Endodermal cell (in vitro differentiated cells): Measurements from ENCODE around the gene MS4A10. TPM values are rescaled to one million over a fixed set of nuclear protein-coding genes. Genes with fewer than 3 reads are reported as not detected.
A peak's percentile ranks its signal among the peaks of the same experiment; 100 is the strongest.

ENCODE experiments used
- DNase-seq: peaks from one replicate; pipeline ENCODE4 v3.0.0-alpha.2; 2017
- H3K27ac ChIP-seq: 2 replicates; pipeline ENCODE4 v1.5.1; 2013; ENCODE audit warnings: mild to moderate bottlenecking, low read depth, low read length, moderate library complexity
- H3K27me3 ChIP-seq: 2 replicates; pipeline ENCODE4 v1.6.1; 2013; ENCODE audit warnings: mild to moderate bottlenecking, low read length, moderate library complexity; ENCODE audit not compliant: insufficient read depth, control insufficient read depth, poor library complexity, severe bottlenecking
- H3K36me3 ChIP-seq: 2 replicates; pipeline ENCODE4 v1.7.0; 2013; ENCODE audit warnings: mild to moderate bottlenecking, low read length, moderate library complexity; ENCODE audit not compliant: control insufficient read depth, insufficient read depth
- H3K4me1 ChIP-seq: one replicate; pipeline ENCODE4 v1.7.0; 2013; ENCODE audit warnings: low read length; ENCODE audit not compliant: control insufficient read depth, insufficient read depth
- H3K4me3 ChIP-seq: 2 replicates; pipeline ENCODE4 v1.5.1; 2013; ENCODE audit warnings: mild to moderate bottlenecking, low read length, moderate library complexity
- H3K9ac ChIP-seq: 2 replicates; pipeline ENCODE4 v1.6.1; 2013; ENCODE audit warnings: mild to moderate bottlenecking, low read length, moderate library complexity; ENCODE audit not compliant: poor library complexity, severe bottlenecking; ENCODE audit errors: extremely low read depth
- H3K9me3 ChIP-seq: 2 replicates; pipeline ENCODE4 v1.6.1; 2013; ENCODE audit warnings: mild to moderate bottlenecking, low read length, moderate library complexity; ENCODE audit not compliant: control insufficient read depth
- H3K27ac Mint-ChIP-seq: 2 replicates; pipeline ENCODE4 v1.8.0; 2020; ENCODE audit warnings: mixed read lengths
- H3K27me3 Mint-ChIP-seq: 2 replicates; pipeline ENCODE4 v1.8.0; 2021; ENCODE audit warnings: mild to moderate bottlenecking, mixed read lengths; ENCODE audit not compliant: insufficient read depth
- H3K36me3 Mint-ChIP-seq: 2 replicates; pipeline ENCODE4 v1.8.0; 2020; ENCODE audit warnings: low read depth, mixed read lengths
- H3K4me1 Mint-ChIP-seq: 2 replicates; pipeline ENCODE4 v1.8.0; 2020; ENCODE audit warnings: mixed read lengths
- H3K4me3 Mint-ChIP-seq: 2 replicates; pipeline ENCODE4 v1.8.0; 2020; ENCODE audit warnings: mild to moderate bottlenecking, moderate library complexity, mixed read lengths
- H3K9me3 Mint-ChIP-seq: 2 replicates; pipeline ENCODE4 v1.8.0; 2020; ENCODE audit warnings: mild to moderate bottlenecking, mixed read lengths
- WGBS, 2 experiments: methylation state at CpG; one replicate each; pipeline versions ENCODE4 v1.1.5 to v1.1.7; 2013; ENCODE audit warnings: missing lambda C conversion rate in 2 of 2, mixed read lengths in 1 of 2; ENCODE audit not compliant: insufficient coverage in 1 of 2, insufficient read length in 1 of 2; 5-methylcytosine and 5-hydroxymethylcytosine counted together
- total RNA-seq, 2 donors: library from RNA; stranded (reverse); fragmentation: NEBNext Ultra II Directional in 1 of 2; extraction: Animal tissue kit (Norgen Biotek cat#: 25700) in 1 of 2; gene quantifications; 2 replicates in 1 of 2; 3 replicates in 1 of 2; pipeline ENCODE4 v1.2.1, GENCODE V29; 2021
- TF ChIP-seq, protein P1 (sequence below): fragments of 200-600 bp; sonication (generic); conservative IDR thresholded peaks from 2 replicates; pipeline ENCODE4 v1.5.0; 2021; ENCODE audit warnings: antibody characterized with exemption, mild to moderate bottlenecking

MS4A10 gene
- total RNA-seq, 2 donors from 2014 or later: not detected

DNA sequence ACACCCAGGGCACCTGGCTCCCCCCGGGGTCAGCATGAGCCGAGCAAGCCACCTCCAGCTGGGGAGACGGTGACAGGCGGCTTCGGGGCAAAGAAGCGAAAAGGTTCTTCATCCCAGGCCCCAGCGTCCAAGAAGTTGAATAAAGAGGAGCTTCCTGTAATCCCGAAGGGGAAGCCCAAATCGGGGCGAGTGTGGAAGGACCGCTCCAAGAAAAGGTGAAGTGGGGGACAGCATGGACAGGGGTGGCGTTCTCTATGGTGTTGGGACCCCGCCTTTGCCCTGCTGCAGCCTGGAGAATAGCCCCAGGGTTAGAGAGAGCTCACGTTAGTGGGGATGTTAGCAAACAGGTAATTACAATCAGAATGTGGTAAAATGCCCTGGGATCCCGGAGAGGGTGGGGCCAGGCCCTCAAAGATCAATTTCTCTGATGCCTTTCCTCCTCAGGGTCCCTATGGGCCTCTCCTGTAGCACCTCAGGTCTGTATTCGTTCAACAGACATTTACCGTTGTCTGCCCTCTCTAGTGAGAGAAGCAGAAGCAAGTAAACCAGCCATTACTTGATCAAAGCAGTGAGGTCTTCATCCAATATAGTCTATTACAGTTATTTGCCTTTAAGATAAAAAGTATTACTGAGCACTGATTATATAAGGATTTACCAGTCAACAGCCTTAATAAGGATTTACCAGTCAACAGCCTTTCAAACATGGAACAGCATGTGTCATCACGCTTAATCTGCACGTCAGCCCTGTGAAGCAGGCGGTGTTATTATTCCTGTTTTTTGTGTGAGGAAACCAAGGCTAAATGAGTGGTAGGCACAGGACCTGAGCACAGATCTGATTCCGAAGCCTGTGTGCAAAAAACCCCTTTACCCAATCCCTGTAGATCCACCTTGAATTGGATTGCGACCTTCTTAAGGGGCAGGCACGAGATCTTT is 57.8 kb downstream of the MS4A10 start:
- TF ChIP-seq, protein P1, sequence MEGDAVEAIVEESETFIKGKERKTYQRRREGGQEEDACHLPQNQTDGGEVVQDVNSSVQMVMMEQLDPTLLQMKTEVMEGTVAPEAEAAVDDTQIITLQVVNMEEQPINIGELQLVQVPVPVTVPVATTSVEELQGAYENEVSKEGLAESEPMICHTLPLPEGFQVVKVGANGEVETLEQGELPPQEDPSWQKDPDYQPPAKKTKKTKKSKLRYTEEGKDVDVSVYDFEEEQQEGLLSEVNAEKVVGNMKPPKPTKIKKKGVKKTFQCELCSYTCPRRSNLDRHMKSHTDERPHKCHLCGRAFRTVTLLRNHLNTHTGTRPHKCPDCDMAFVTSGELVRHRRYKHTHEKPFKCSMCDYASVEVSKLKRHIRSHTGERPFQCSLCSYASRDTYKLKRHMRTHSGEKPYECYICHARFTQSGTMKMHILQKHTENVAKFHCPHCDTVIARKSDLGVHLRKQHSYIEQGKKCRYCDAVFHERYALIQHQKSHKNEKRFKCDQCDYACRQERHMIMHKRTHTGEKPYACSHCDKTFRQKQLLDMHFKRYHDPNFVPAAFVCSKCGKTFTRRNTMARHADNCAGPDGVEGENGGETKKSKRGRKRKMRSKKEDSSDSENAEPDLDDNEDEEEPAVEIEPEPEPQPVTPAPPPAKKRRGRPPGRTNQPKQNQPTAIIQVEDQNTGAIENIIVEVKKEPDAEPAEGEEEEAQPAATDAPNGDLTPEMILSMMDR: no peak
- Mint-ChIP-seq H3K4me1 (peaks cover 35% of the 10 kb centered on the region), H3K9me3 (no peaks in the 10 kb centered on the region), H3K36me3 (peaks cover 4% of the 10 kb centered on the region), H3K27ac (peak overlapping the region; percentile 91), H3K27me3 (peaks cover 2% of the 10 kb centered on the region), H3K4me3 (peak overlapping the region; percentile 78)
- H3K4me3 ChIP-seq: peak overlapping the region; percentile 94
- no peak overlapping the region for H3K27ac ChIP-seq
- H3K27me3 ChIP-seq: no peaks in the 10 kb centered on the region
- DNase-seq: no peak
- H3K9ac ChIP-seq: peak overlapping the region; percentile 86
- H3K4me1 ChIP-seq: peaks cover 10% of the 10 kb centered on the region
- H3K36me3 ChIP-seq: no peaks in the 10 kb centered on the region
- WGBS, 2 experiments: 21 to 26% methylated on average over 14 to 23 of the region's 23 CpGs
- H3K9me3 ChIP-seq: no peaks in the 10 kb centered on the region

DNA sequence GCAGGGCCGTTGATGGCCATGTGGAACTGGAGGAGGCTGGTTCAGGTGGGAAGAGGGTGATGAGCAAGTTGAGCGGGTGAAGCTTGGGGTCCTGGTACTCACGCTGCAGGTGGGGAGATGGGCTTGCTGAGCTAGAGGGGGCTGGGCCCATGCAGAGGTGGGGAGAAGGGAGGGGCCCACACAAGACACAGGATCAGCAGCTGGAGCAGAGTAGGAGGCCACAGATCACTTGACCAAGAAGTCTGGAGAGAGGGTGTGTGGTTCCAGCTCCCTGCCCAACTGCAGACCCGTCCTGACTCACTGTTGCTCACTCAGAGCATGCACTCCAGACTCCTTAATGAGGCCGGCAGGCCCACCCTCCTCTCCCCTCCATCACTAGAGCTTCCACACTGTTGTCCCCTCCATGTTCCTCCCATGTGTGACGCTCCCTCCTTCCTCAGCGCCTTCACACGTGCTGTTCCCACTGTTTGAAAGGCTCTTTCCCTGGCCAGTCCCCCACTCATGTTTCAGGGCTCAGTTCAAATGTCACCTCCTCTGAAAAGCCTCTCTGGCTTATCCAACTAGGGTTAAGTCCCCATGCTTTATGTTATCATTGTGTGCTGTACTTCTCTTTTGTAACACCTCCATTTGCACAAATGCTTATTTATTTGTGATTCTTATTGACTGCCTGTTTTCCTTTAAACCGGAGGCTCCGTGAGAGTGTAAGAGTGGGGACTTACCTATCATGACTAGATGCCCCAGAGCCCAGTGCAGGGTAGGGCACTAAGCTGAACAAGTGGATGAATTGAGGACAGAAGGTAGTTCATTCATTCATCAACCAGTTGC is 59.1 kb downstream of the MS4A10 start:
- Mint-ChIP-seq H3K4me3 (peak overlapping the region; percentile 78), H3K36me3 (peaks cover 11% of the 10 kb centered on the region), H3K27me3 (no peaks in the 10 kb centered on the region), H3K4me1 (peaks cover 34% of the 10 kb centered on the region), H3K27ac (no peak overlapping the region), H3K9me3 (no peaks in the 10 kb centered on the region)
- Histone ChIP-seq H3K4me1 (peaks cover 10% of the 10 kb centered on the region), H3K9me3 (no peaks in the 10 kb centered on the region), H3K4me3 (peak overlapping the region; percentile 94), H3K9ac (no peak overlapping the region), H3K36me3 (no peaks in the 10 kb centered on the region), H3K27ac (no peak overlapping the region), H3K27me3 (no peaks in the 10 kb centered on the region)
- TF ChIP-seq, protein P1: no peak
- 78 to 81% methylated on average over 7 to 10 of the region's 10 CpGs for WGBS, 2 experiments
- no peak for DNase-seq

DNA sequence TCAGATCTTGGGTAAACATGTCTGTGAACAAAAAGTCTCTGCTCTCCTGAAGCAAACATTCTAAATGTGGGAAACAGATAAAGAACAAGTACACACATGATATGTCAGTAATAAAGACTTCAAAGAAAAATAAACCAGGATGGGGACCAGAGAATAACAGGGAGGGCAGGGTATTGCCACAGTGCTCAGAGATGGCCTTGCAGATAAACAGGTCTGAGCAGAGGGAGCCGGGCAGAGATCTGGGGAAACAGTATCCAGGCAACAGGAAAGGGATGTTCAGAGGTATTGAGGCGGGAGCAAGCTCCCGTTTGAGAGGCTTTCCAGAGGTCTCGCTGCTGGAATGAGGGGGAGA is 59.7 kb downstream of the MS4A10 start:
- peaks cover 10% of the 10 kb centered on the region for H3K4me1 ChIP-seq
- peaks cover 12% of the 10 kb centered on the region for H3K36me3 Mint-ChIP-seq
- H3K27me3 Mint-ChIP-seq: no peaks in the 10 kb centered on the region

More for the DNA sequence above, 59.7 kb downstream of the MS4A10 start:
- peaks cover 34% of the 10 kb centered on the region for H3K4me1 Mint-ChIP-seq
- Histone ChIP-seq H3K27ac (no peak overlapping the region), H3K4me3 (peak overlapping the region; percentile 94), H3K9ac (no peak overlapping the region), H3K36me3 (no peaks in the 10 kb centered on the region), H3K27me3 (no peaks in the 10 kb centered on the region), H3K9me3 (no peaks in the 10 kb centered on the region)
- TF ChIP-seq, protein P1: no peak
- no peaks in the 10 kb centered on the region for H3K9me3 Mint-ChIP-seq
- WGBS, 2 experiments: 73 to 81% methylated on average over 4 of the region's 4 CpGs
- no peak overlapping the region for H3K27ac Mint-ChIP-seq
- H3K4me3 Mint-ChIP-seq: no peak overlapping the region
- no peak for DNase-seq
